Measurements from ENCODE around the gene TTC16.

The TTC16 gene

GRCh38 chr9:127779136-127779981, 63.5 kb downstream of the TTC16 start:
- no peak for TF ChIP-seq CTCF (IDR thresholded peaks at IDR 0.05)

GRCh38 chr9:127780126-127780885, 64.4 kb downstream of the TTC16 start:
- no peak for TF ChIP-seq CTCF (IDR thresholded peaks at IDR 0.05)
